DND-41 (cell line): Measurements from ENCODE around the gene RGS19.

Source experiments
- ATAC-seq: fragments of 200-7000 bp; cut with Tn5 transposase; 3 replicates; pipeline ENCODE4 v1.9.1; 2021; ENCODE audit warnings: low read depth; ENCODE audit not compliant: insufficient read depth
- DNase-seq: peaks from one replicate; pipeline ENCODE4 v3.0.0-alpha.2; 2020
- H2AFZ ChIP-seq: 2 replicates; pipeline ENCODE4 v1.6.0; 2012; ENCODE audit warnings: low read depth, low read length
- H3K27ac ChIP-seq: 2 replicates; pipeline ENCODE4 v1.5.1; 2012; ENCODE audit warnings: low read length, inconsistent platforms
- H3K27me3 ChIP-seq: fragments of 200-600 bp; sonication (generic); 2 replicates; pipeline ENCODE4 v1.6.0; 2012; ENCODE audit warnings: low read length, mild to moderate bottlenecking, inconsistent platforms; ENCODE audit not compliant: insufficient read depth, poor library complexity
- H3K36me3 ChIP-seq: 2 replicates; pipeline ENCODE4 v1.5.1; 2012; ENCODE audit warnings: low read length, inconsistent platforms; ENCODE audit not compliant: insufficient read depth
- H3K4me1 ChIP-seq: 2 replicates; pipeline ENCODE4 v1.5.1; 2012; ENCODE audit warnings: mild to moderate bottlenecking, low read length; ENCODE audit not compliant: insufficient read depth
- H3K4me2 ChIP-seq: 2 replicates; pipeline ENCODE4 v1.6.0; 2012; ENCODE audit warnings: mild to moderate bottlenecking, moderate library complexity, low read length, inconsistent platforms; ENCODE audit not compliant: insufficient read depth
- H3K4me3 ChIP-seq, 2 experiments: fragments of 200-600 bp in 1 of 2; shearing (Covaris generic) in 1 of 2; 2 replicates each; pipeline ENCODE4 v1.5.1; 2012 to 2016; ENCODE audit warnings: inconsistent platforms in 2 of 2, low read length in 2 of 2, mild to moderate bottlenecking in 2 of 2, low read depth in 1 of 2, moderate library complexity in 1 of 2
- H3K79me2 ChIP-seq: 2 replicates; pipeline ENCODE4 v1.6.0; 2012; ENCODE audit warnings: low read length, inconsistent platforms; ENCODE audit not compliant: insufficient read depth
- H3K9ac ChIP-seq: 2 replicates; pipeline ENCODE4 v1.6.0; 2012; ENCODE audit warnings: low read depth, mild to moderate bottlenecking, inconsistent platforms, low read length, moderate library complexity
- H3K9me3 ChIP-seq: 2 replicates; pipeline ENCODE4 v1.5.1; 2012; ENCODE audit warnings: low read length, moderate library complexity, mild to moderate bottlenecking, inconsistent platforms; ENCODE audit not compliant: insufficient read depth, severe bottlenecking
- H4K20me1 ChIP-seq: 2 replicates; pipeline ENCODE4 v1.6.0; 2012; ENCODE audit warnings: low read length; ENCODE audit not compliant: insufficient read depth
- CTCF ChIP-seq: IDR thresholded peaks from 2 replicates; pipeline ENCODE4 v1.5.1; 2012; ENCODE audit warnings: borderline replicate concordance, low read length, moderate library complexity, mild to moderate bottlenecking; ENCODE audit not compliant: poor library complexity, severe bottlenecking; ENCODE audit errors: extremely low read depth
- EZH2 ChIP-seq: IDR thresholded peaks from 3 replicates; pipeline ENCODE4 v1.6.1; 2012; ENCODE audit warnings: borderline replicate concordance, low read depth, mild to moderate bottlenecking, moderate library complexity, low read length, inconsistent platforms; ENCODE audit not compliant: severe bottlenecking

The RGS19 gene

GRCh38 chr20:64092258-64093012 is 13.1 kb upstream of the RGS19 start:
- Histone ChIP-seq H3K4me3 (no peak overlapping the region), H2AFZ (no peak overlapping the region), H3K9ac (no peak overlapping the region), H3K9me3 (peaks cover 4% of the 10 kb centered on the region), H3K36me3 (no peaks in the 10 kb centered on the region), H4K20me1 (peaks cover 19% of the 10 kb centered on the region), H3K4me1 (no peaks in the 10 kb centered on the region), H3K27me3 (peaks cover 5% of the 10 kb centered on the region), H3K4me2 (no peak overlapping the region), H3K27ac (no peak overlapping the region), H3K79me2 (no peaks in the 10 kb centered on the region)
- no peak for TF ChIP-seq EZH2
- TF ChIP-seq CTCF: no peak
- DNase-seq (no peak), ATAC-seq (peak; percentile 32)

GRCh38 chr20:64091770-64092169 is 12.5 kb upstream of the RGS19 start:
- no peaks in the 10 kb centered on the region for H3K79me2 ChIP-seq
- H4K20me1 ChIP-seq: peaks cover 19% of the 10 kb centered on the region
- no peak for TF ChIP-seq EZH2
- no peak for TF ChIP-seq CTCF
- no peak overlapping the region for H3K27ac ChIP-seq
- ATAC-seq (peak; percentile 32), DNase-seq (no peak)
- H3K9me3 ChIP-seq: peaks cover 4% of the 10 kb centered on the region
- no peak overlapping the region for H3K4me3 ChIP-seq
- no peak overlapping the region for H2AFZ ChIP-seq
- no peak overlapping the region for H3K9ac ChIP-seq
- no peaks in the 10 kb centered on the region for H3K4me1 ChIP-seq
- H3K4me2 ChIP-seq: no peak overlapping the region
- H3K27me3 ChIP-seq: peaks cover 5% of the 10 kb centered on the region
- H3K36me3 ChIP-seq: no peaks in the 10 kb centered on the region

GRCh38 chr20:64091340-64091739 is 12.0 kb upstream of the RGS19 start:
- Histone ChIP-seq H3K36me3 (no peaks in the 10 kb centered on the region), H2AFZ (no peak overlapping the region), H3K27me3 (peaks cover 5% of the 10 kb centered on the region), H3K9ac (no peak overlapping the region), H3K27ac (no peak overlapping the region), H3K79me2 (no peaks in the 10 kb centered on the region), H3K4me3 (no peak overlapping the region), H3K4me1 (no peaks in the 10 kb centered on the region), H3K9me3 (peaks cover 4% of the 10 kb centered on the region), H4K20me1 (peaks cover 19% of the 10 kb centered on the region), H3K4me2 (no peak overlapping the region)
- DNase-seq: no peak
- no peak for ATAC-seq
- TF ChIP-seq EZH2: no peak
- TF ChIP-seq CTCF: no peak
